Gastrocnemius medialis (tissue), 4 donors: Measurements from ENCODE around the gene ITGA8. TPM values are rescaled to one million over a fixed set of nuclear protein-coding genes. Genes with fewer than 3 reads are reported as not detected.

Experiments
- ATAC-seq, 2 donors: fragments of 150-250 bp; one replicate each; pipeline ENCODE4 v1.9.1; 2016
- DNase-seq, 2 donors: peaks; one replicate each; pipeline ENCODE4 v3.0.0-alpha.2; 2019
- H3K27ac ChIP-seq, 4 donors: fragments of 200-600 bp; sonication (generic); 1 replicate in 1 of 4; 2 replicates in 3 of 4; pipeline ENCODE4 v1.5.1; 2016 to 2018; ENCODE audit warnings: mild to moderate bottlenecking in 2 of 4, moderate library complexity in 1 of 4
- H3K27me3 ChIP-seq, 3 donors: fragments of 200-600 bp; sonication (generic) in 2 of 3; 1 replicate in 1 of 3; 2 replicates in 2 of 3; pipeline versions ENCODE4 v1.5.1 to v1.6.0; 2016 to 2019; ENCODE audit warnings: mild to moderate bottlenecking in 1 of 3, moderate library complexity in 1 of 3
- H3K36me3 ChIP-seq, 2 donors: fragments of 200-600 bp; sonication (generic) in 1 of 2; one replicate each; pipeline ENCODE4 v1.5.1; 2017 to 2018
- H3K4me1 ChIP-seq, 2 donors: fragments of 200-600 bp; sonication (generic) in 1 of 2; one replicate each; pipeline ENCODE4 v1.5.1; 2016 to 2017; ENCODE audit warnings: mild to moderate bottlenecking in 2 of 2
- H3K4me3 ChIP-seq, 4 donors: fragments of 200-600 bp; sonication (generic) in 3 of 4; 1 replicate in 1 of 4; 2 replicates in 3 of 4; pipeline ENCODE4 v1.5.1; 2016 to 2019; ENCODE audit warnings: mild to moderate bottlenecking in 2 of 4
- H3K9me3 ChIP-seq, 3 donors: fragments of 200-600 bp; sonication (generic) in 2 of 3; 1 replicate in 1 of 3; 2 replicates in 2 of 3; pipeline ENCODE4 v1.5.1; 2016 to 2019
- CTCF ChIP-seq, 5 experiments: fragments of 450-650 bp in 3 of 5; fragments of 200-600 bp in 2 of 5; sonication (generic) in 2 of 5; IDR thresholded peaks in 4 of 5; conservative IDR thresholded peaks in 1 of 5; 1 replicate in 4 of 5; 2 replicates in 1 of 5; pipeline ENCODE4 v1.5.1; 2016 to 2019; ENCODE audit warnings: antibody characterized with exemption in 5 of 5, mild to moderate bottlenecking in 3 of 5, moderate library complexity in 3 of 5
- POLR2A ChIP-seq, 2 donors: fragments of 450-650 bp; IDR thresholded peaks; one replicate each; pipeline ENCODE4 v1.6.1; 2017; ENCODE audit warnings: antibody characterized with exemption in 2 of 2, mild to moderate bottlenecking in 2 of 2, moderate library complexity in 2 of 2
- in situ Hi-C, 4 donors: fragments of 200-750 bp; cut with MboI; loops; one replicate each; pipeline versions ENCODE4 v1.15.0 to v1.8.0; 2017; ENCODE audit warnings: low sequenced_read_pairs in 4 of 4
- intact Hi-C: fragments of 100-400 bp; cut with DNase I; formaldehyde crosslinking; loops from one replicate; pipeline ENCODE4 v1.15.1; 2023; ENCODE audit warnings: low total_unique reads
- total RNA-seq, 4 donors: library from RNA; depleted of rRNA; stranded (reverse); fragments of >200 nt; gene quantifications; one replicate each; pipeline versions ENCODE4 v1.1.0 to v1.2.3, GENCODE V29; 2016

ITGA8 gene
- total RNA-seq, 4 donors from 2014 or later: 1.6 to 17.4 (median 10.3) TPM

- no peak for DNase-seq
- H3K27me3 ChIP-seq: no peaks in the 10 kb centered on the region
- H3K9me3 ChIP-seq: no peaks in the 10 kb centered on the region
- H3K4me1 ChIP-seq: no peaks in the 10 kb centered on the region
- no peak overlapping the region for H3K27ac ChIP-seq
- H3K4me3 ChIP-seq: no peak overlapping the region
- H3K36me3 ChIP-seq: no peaks in the 10 kb centered on the region
- TF ChIP-seq CTCF (IDR thresholded peaks at IDR 0.05 in 4 of 5, conservative IDR thresholded peaks at IDR 0.05 in 1 of 5) (no peak), POLR2A (IDR thresholded peaks at IDR 0.05) (no peak)
- in situ Hi-C loops: no loop called here
- no peak for ATAC-seq
- intact Hi-C loops: no loop called here
Measured at GRCh38 chr10:15486404-15486803, 233.3 kb downstream of the ITGA8 start.

- DNase-seq (no peak), ATAC-seq (no peak)
- H3K27ac ChIP-seq: no peak overlapping the region
Measured at GRCh38 chr10:15485684-15486316, 233.9 kb downstream of the ITGA8 start.

GRCh38 chr10:15485027-15485426 is 234.7 kb downstream of the ITGA8 start:
- in situ Hi-C loops (no loop called here), intact Hi-C loops (no loop called here)
- DNase-seq (no peak), ATAC-seq (no peak)
- Histone ChIP-seq H3K27me3 (no peaks in the 10 kb centered on the region), H3K4me3 (no peak overlapping the region), H3K9me3 (no peaks in the 10 kb centered on the region), H3K4me1 (no peaks in the 10 kb centered on the region), H3K27ac (no peak overlapping the region), H3K36me3 (no peaks in the 10 kb centered on the region)
- TF ChIP-seq POLR2A (IDR thresholded peaks at IDR 0.05): no peak
- no peak for TF ChIP-seq CTCF (IDR thresholded peaks at IDR 0.05 in 4 of 5, conservative IDR thresholded peaks at IDR 0.05 in 1 of 5)

More at GRCh38 chr10:15485684-15486316, 233.9 kb downstream of the ITGA8 start:
- Histone ChIP-seq H3K9me3 (no peaks in the 10 kb centered on the region), H3K4me3 (no peak overlapping the region), H3K27me3 (no peaks in the 10 kb centered on the region), H3K36me3 (no peaks in the 10 kb centered on the region), H3K4me1 (no peaks in the 10 kb centered on the region)
- intact Hi-C loops: no loop called here
- TF ChIP-seq POLR2A (IDR thresholded peaks at IDR 0.05) (no peak), CTCF (IDR thresholded peaks at IDR 0.05 in 4 of 5, conservative IDR thresholded peaks at IDR 0.05 in 1 of 5) (no peak)
- in situ Hi-C loops: no loop called here

- intact Hi-C loops (no loop called here), in situ Hi-C loops (no loop called here)
- Histone ChIP-seq H3K4me3 (no peak overlapping the region), H3K27me3 (no peaks in the 10 kb centered on the region), H3K4me1 (no peaks in the 10 kb centered on the region), H3K27ac (no peak overlapping the region), H3K9me3 (no peaks in the 10 kb centered on the region), H3K36me3 (no peaks in the 10 kb centered on the region)
- TF ChIP-seq CTCF (IDR thresholded peaks at IDR 0.05 in 4 of 5, conservative IDR thresholded peaks at IDR 0.05 in 1 of 5) (no peak), POLR2A (IDR thresholded peaks at IDR 0.05) (no peak)
- ATAC-seq (no peak), DNase-seq (no peak)
Measured at GRCh38 chr10:15484128-15484527, 235.6 kb downstream of the ITGA8 start.
